Tibial artery (tissue), 4 donors: ENCODE measurements around the gene MED13.
"Not testable (repeated sequence)": the region's sequence is repeated elsewhere in the genome, so short reads cannot be mapped to it uniquely, and the experiment has no call there.

Experiments
- DNase-seq, 2 donors: peaks; one replicate each; pipeline ENCODE4 v3.0.0-alpha.2; 2019
- H3K27ac ChIP-seq, 2 donors: fragments of 200-600 bp; sonication (generic) in 1 of 2; 1 replicate in 1 of 2; 2 replicates in 1 of 2; pipeline ENCODE4 v1.5.1; 2018 to 2019; ENCODE audit warnings: mild to moderate bottlenecking in 1 of 2
- H3K27me3 ChIP-seq, 2 donors: fragments of 200-600 bp; sonication (generic) in 1 of 2; one replicate each; pipeline versions ENCODE4 v1.5.1 to v1.6.0; 2016 to 2019
- H3K36me3 ChIP-seq, 3 donors: fragments of 200-600 bp; sonication (generic) in 2 of 3; one replicate each; pipeline ENCODE4 v1.5.1; 2016 to 2019; ENCODE audit warnings: mild to moderate bottlenecking in 2 of 3
- H3K4me1 ChIP-seq, 4 donors: fragments of 200-600 bp; sonication (generic) in 2 of 4; 1 replicate in 3 of 4; 2 replicates in 1 of 4; pipeline ENCODE4 v1.5.1; 2016 to 2019
- H3K4me3 ChIP-seq, 2 donors: fragments of 200-600 bp; sonication (generic) in 1 of 2; 1 replicate in 1 of 2; 2 replicates in 1 of 2; pipeline ENCODE4 v1.5.1; 2018 to 2019; ENCODE audit warnings: mild to moderate bottlenecking in 2 of 2
- H3K9me3 ChIP-seq, 3 donors: fragments of 200-600 bp; sonication (generic) in 1 of 3; one replicate each; pipeline ENCODE4 v1.5.1; 2016 to 2019
- intact Hi-C: fragments of 100-400 bp; cut with DNase I; formaldehyde crosslinking; loops from one replicate; pipeline ENCODE4 v1.15.0; 2023; ENCODE audit warnings: low total_unique reads
- TF ChIP-seq, protein P1 (sequence below), 2 experiments: fragments of 200-600 bp in 1 of 2; fragments of 450-650 bp in 1 of 2; IDR thresholded peaks; one replicate each; pipeline ENCODE4 v1.5.1; 2017 to 2019; ENCODE audit warnings: antibody characterized with exemption in 2 of 2, mild to moderate bottlenecking in 1 of 2, moderate library complexity in 1 of 2

Gene MED13

DNA sequence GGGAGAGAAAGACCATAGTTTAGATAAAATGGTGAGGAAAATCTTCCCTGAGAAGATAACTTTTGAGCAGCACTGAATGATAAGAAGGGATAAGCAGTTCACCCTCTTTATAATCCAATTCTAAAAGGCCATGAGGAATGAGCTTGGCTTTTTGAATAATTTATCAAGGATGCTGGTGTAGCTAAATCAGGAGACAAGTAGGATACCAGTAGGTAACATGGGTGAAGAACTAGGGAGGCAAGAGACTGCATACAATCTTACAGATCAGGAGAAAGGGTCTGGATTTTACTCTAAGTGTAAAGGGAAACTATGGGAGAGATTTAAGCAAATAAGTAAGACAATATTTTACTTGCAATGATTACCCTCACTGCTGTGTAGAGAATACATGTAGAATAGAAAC lies 60.7 kb downstream of the MED13 start:
- TF ChIP-seq, protein P1, sequence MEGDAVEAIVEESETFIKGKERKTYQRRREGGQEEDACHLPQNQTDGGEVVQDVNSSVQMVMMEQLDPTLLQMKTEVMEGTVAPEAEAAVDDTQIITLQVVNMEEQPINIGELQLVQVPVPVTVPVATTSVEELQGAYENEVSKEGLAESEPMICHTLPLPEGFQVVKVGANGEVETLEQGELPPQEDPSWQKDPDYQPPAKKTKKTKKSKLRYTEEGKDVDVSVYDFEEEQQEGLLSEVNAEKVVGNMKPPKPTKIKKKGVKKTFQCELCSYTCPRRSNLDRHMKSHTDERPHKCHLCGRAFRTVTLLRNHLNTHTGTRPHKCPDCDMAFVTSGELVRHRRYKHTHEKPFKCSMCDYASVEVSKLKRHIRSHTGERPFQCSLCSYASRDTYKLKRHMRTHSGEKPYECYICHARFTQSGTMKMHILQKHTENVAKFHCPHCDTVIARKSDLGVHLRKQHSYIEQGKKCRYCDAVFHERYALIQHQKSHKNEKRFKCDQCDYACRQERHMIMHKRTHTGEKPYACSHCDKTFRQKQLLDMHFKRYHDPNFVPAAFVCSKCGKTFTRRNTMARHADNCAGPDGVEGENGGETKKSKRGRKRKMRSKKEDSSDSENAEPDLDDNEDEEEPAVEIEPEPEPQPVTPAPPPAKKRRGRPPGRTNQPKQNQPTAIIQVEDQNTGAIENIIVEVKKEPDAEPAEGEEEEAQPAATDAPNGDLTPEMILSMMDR (IDR thresholded peaks at IDR 0.05): no peak
- intact Hi-C loops: no loop called here
- H3K9me3 ChIP-seq: no peaks in the 10 kb centered on the region
- DNase-seq: no peak
- H3K27ac ChIP-seq: no peak overlapping the region
- peaks cover 0 to 17% (median 0%) of the 10 kb centered on the region in 4 donors for H3K4me1 ChIP-seq
- no peak overlapping the region for H3K4me3 ChIP-seq
- no peaks in the 10 kb centered on the region for H3K27me3 ChIP-seq
- peaks cover 5 to 32% (median 15%) of the 10 kb centered on the region in 3 donors for H3K36me3 ChIP-seq

GRCh38 chr17:62003141-62003540 lies 61.9 kb downstream of the MED13 start:
- not testable (repeated sequence) for H3K27me3 ChIP-seq

DNA sequence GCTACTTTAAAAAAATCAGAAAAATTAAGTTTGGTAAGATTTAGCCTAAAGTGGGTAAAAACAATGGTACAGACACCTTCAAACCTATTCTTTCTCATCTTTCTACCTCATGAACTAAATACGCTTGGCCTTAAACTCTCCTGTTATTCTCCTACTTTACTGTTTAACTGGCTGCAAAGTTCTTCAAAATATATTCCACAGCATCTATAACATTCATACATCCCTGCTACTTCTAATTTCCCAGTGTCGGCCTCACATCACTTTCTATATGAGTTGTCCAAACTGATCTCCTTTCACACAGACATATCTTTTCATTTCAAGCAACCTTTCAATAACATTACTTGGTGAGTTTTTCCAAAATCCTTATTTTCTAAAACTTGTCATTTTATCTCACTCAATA lies 64.0 kb downstream of the MED13 start:
- intact Hi-C loops: no loop called here

More at GRCh38 chr17:62003141-62003540, 61.9 kb downstream of the MED13 start:
- DNase-seq, intact Hi-C loops, H3K4me3 ChIP-seq, H3K9me3 ChIP-seq, H3K27ac ChIP-seq: not testable (repeated sequence)
- Histone ChIP-seq H3K4me1 (peaks cover 0 to 15% (median 4%) of the 10 kb centered on the region in 4 donors), H3K36me3 (peaks cover 5 to 28% (median 15%) of the 10 kb centered on the region in 3 donors)

GRCh38 chr17:62000186-62000585 lies 64.9 kb downstream of the MED13 start:
- Histone ChIP-seq H3K4me3 (no peak overlapping the region), H3K4me1 (peaks cover 0 to 32% (median 16%) of the 10 kb centered on the region in 4 donors), H3K36me3 (peaks cover under 1 to 11% (median 2%) of the 10 kb centered on the region in 3 donors), H3K9me3 (no peaks in the 10 kb centered on the region), H3K27ac (no peak overlapping the region), H3K27me3 (no peaks in the 10 kb centered on the region)
- DNase-seq: no peak
- TF ChIP-seq, protein P1 (IDR thresholded peaks at IDR 0.05): no peak
- intact Hi-C loops: no loop called here

More for the DNA sequence above, 64.0 kb downstream of the MED13 start:
- H3K4me3 ChIP-seq: no peak overlapping the region
- peaks cover 0 to 29% (median 17%) of the 10 kb centered on the region in 4 donors for H3K4me1 ChIP-seq
- no peaks in the 10 kb centered on the region for H3K9me3 ChIP-seq
- no peak overlapping the region for H3K27ac ChIP-seq
- peaks cover 0 to 15% (median 5%) of the 10 kb centered on the region in 3 donors for H3K36me3 ChIP-seq
- TF ChIP-seq, protein P1 (IDR thresholded peaks at IDR 0.05): no peak
- DNase-seq: no peak
- no peaks in the 10 kb centered on the region for H3K27me3 ChIP-seq

DNA sequence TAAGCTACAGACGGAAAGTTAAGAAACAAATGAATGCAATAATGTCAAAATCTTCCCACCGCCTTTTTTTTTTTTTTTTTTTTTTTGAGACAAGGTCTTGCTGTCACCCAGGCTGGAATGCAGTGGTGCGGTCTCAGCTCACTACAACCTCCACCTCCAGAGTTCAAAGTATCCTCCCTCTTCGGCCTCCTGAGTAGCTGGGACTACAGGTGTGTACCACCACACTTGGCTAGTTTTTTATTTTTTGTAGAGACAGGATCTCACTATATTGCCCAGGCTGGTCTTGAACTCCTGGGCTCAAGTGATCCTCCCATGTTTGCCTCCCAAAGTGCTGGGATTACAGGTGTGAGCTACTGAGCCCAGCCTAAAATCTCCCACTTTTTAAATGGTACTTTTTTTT lies 66.5 kb downstream of the MED13 start:
- H3K4me3 ChIP-seq, H3K9me3 ChIP-seq, DNase-seq, H3K27me3 ChIP-seq, intact Hi-C loops, H3K27ac ChIP-seq: not testable (repeated sequence)
- Histone ChIP-seq H3K4me1 (peaks cover 0 to 32% (median 13%) of the 10 kb centered on the region in 4 donors), H3K36me3 (peaks cover 16 to 18% (median 18%) of the 10 kb centered on the region in 3 donors)

DNA sequence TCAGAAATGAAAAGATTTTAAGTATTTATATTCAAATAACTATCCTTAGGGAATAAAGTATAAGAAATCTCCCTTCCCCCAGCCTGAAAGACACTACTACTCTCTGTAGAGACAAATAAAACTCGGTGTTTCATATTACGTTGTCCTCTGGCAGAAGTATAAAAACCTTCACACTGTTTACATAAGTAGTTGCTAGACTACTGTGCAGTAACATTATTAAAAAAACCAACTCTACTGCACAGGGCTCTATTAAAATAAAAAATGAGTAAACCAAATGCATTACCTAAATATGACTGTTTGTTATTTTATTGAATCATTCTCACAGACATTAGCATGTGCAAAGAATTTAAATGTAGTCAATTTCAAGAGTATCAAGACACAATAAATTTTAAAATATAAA lies 67.4 kb downstream of the MED13 start:
- TF ChIP-seq, protein P1 (IDR thresholded peaks at IDR 0.05): no peak
- intact Hi-C loops: no loop called here
- H3K9me3 ChIP-seq: no peaks in the 10 kb centered on the region
- no peaks in the 10 kb centered on the region for H3K27me3 ChIP-seq
- no peak for DNase-seq
- peaks cover 0 to 32% (median 11%) of the 10 kb centered on the region in 4 donors for H3K4me1 ChIP-seq
- H3K4me3 ChIP-seq: no peak overlapping the region
- H3K36me3 ChIP-seq: peaks cover 18 to 26% (median 23%) of the 10 kb centered on the region in 3 donors
- H3K27ac ChIP-seq: no peak overlapping the region
